Measurements from ENCODE around the gene ST3GAL3.

DNA sequence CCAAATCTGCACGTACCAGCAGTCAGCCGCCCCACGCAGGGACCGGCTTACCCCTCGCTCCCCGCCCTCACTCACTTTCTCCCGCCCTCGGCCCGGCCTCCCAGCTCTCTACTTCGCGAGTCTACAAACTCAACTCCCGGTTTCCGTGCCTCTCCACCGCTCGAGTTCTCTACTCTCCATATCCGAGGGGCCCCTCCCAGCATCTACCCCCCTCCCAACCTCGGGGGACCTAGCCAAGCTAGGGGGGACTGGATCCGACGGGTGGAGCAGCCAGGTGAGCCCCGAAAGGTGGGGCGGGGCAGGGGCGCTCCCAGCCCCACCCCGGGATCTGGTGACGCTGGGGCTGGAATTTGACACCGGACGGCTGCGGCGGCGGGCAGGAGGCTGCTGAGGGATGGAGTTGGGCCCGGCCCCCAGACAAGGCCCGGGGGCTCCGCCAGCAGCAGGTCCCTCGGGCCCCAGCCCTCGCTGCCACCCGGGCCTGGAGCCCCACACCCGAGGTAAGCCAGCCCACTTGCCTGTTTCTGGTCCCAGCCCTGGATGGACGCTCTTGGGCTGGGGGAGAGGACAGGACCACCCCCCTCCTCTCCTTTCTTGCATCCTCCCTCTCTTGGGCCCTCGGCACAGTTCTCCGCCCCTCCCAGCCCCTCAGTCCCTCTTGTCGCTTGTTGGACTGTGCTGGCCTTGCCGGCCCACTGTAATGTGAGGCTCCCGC lies 226.2 kb downstream of the ST3GAL3 start, which contains the start of gene ARTN:
- TF ChIP-seq, protein P1, sequence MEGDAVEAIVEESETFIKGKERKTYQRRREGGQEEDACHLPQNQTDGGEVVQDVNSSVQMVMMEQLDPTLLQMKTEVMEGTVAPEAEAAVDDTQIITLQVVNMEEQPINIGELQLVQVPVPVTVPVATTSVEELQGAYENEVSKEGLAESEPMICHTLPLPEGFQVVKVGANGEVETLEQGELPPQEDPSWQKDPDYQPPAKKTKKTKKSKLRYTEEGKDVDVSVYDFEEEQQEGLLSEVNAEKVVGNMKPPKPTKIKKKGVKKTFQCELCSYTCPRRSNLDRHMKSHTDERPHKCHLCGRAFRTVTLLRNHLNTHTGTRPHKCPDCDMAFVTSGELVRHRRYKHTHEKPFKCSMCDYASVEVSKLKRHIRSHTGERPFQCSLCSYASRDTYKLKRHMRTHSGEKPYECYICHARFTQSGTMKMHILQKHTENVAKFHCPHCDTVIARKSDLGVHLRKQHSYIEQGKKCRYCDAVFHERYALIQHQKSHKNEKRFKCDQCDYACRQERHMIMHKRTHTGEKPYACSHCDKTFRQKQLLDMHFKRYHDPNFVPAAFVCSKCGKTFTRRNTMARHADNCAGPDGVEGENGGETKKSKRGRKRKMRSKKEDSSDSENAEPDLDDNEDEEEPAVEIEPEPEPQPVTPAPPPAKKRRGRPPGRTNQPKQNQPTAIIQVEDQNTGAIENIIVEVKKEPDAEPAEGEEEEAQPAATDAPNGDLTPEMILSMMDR (optimal IDR thresholded peaks at IDR 0.05 in 1 of 3, IDR thresholded peaks at IDR 0.05 in 1 of 3, conservative IDR thresholded peaks at IDR 0.05 in 1 of 3; ENCODE audit: extremely low read depth in 1 of 3, insufficient read depth in 2 of 3, low read length in 3 of 3), result no peak
- TF ChIP-seq EZH2 (IDR thresholded peaks at IDR 0.05; ENCODE audit: low read length), result no peak

Measured in keratinocyte (primary cell).